ENCODE results near the gene LRPAP1.

DNA sequence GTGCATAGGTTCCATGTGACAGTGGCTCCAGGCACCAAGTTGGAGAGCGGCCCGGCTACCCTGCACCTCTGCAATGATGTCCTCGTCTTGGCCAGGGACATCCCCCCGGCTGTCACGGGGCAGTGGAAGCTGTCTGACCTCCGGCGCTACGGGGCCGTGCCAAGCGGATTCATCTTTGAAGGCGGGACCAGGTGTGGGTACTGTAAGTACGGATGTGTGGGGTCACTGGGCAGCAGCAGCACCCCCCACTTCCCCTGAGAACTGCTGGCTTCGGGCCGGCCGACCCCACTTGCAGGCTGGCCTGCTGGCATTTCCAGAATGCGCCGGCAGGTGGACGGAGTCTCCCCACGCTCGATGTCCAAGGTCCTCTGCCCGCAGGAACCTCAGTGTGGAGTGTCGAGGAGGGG lies 55.9 kb downstream of the LRPAP1 start:
- no peak for TF ChIP-seq GLIS3 (CRISPR knock-in tag; IDR thresholded peaks at IDR 0.05)
- TF ChIP-seq ZFP30 (CRISPR knock-in tag; IDR thresholded peaks at IDR 0.05), result no peak
- no peak for TF ChIP-seq ZNF565 (CRISPR knock-in tag; conservative IDR thresholded peaks at IDR 0.05; ENCODE audit: low read depth)
- TF ChIP-seq, protein P1, sequence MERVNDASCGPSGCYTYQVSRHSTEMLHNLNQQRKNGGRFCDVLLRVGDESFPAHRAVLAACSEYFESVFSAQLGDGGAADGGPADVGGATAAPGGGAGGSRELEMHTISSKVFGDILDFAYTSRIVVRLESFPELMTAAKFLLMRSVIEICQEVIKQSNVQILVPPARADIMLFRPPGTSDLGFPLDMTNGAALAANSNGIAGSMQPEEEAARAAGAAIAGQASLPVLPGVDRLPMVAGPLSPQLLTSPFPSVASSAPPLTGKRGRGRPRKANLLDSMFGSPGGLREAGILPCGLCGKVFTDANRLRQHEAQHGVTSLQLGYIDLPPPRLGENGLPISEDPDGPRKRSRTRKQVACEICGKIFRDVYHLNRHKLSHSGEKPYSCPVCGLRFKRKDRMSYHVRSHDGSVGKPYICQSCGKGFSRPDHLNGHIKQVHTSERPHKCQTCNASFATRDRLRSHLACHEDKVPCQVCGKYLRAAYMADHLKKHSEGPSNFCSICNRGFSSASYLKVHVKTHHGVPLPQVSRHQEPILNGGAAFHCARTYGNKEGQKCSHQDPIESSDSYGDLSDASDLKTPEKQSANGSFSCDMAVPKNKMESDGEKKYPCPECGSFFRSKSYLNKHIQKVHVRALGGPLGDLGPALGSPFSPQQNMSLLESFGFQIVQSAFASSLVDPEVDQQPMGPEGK (CRISPR knock-in tag; IDR thresholded peaks at IDR 0.05; ENCODE audit: borderline replicate concordance), result no peak
- TF ChIP-seq OSR1 (CRISPR knock-in tag; IDR thresholded peaks at IDR 0.05), result no peak
- TF ChIP-seq SNAI2 (CRISPR knock-in tag; IDR thresholded peaks at IDR 0.05), result no peak
- TF ChIP-seq CSDC2 (CRISPR knock-in tag; IDR thresholded peaks at IDR 0.05), result no peak
- no peak for TF ChIP-seq ZFP3 (CRISPR knock-in tag; IDR thresholded peaks at IDR 0.05)
- no peak for TF ChIP-seq ZC3H10 (CRISPR knock-in tag; IDR thresholded peaks at IDR 0.05)
- no peak for TF ChIP-seq ARNTL (CRISPR knock-in tag; IDR thresholded peaks at IDR 0.05; ENCODE audit: borderline replicate concordance, low read depth)
- TF ChIP-seq ZNF70 (CRISPR knock-in tag; IDR thresholded peaks at IDR 0.05), result no peak
- no peak for TF ChIP-seq RARB (CRISPR knock-in tag; IDR thresholded peaks at IDR 0.05)
